PFSK-1 (cell line): Measurements from ENCODE around the gene SFI1.

Source experiments
- POLR2AphosphoS5 ChIP-seq: IDR thresholded peaks from 2 replicates; pipeline ENCODE4 v1.6.1; 2012; ENCODE audit warnings: low read depth, mild to moderate bottlenecking, control low read depth, low read length, moderate library complexity
- REST ChIP-seq, 2 experiments: IDR thresholded peaks; 2 replicates each; pipeline versions ENCODE4 v1.6.1 to v1.8.0; 2011 to 2012; ENCODE audit warnings: low read depth in 2 of 2, low read length in 2 of 2, control low read depth in 1 of 2, inconsistent platforms in 1 of 2, mild to moderate bottlenecking in 1 of 2, moderate library complexity in 1 of 2; ENCODE audit not compliant: insufficient read depth in 1 of 2
- SIN3A ChIP-seq: IDR thresholded peaks from 2 replicates; pipeline ENCODE4 v1.6.1; 2012; ENCODE audit warnings: mild to moderate bottlenecking, low read length, moderate library complexity, borderline replicate concordance; ENCODE audit not compliant: insufficient read depth

GRCh38 chr22:31585161-31585859 is 89.0 kb downstream of the SFI1 start:
- TF ChIP-seq POLR2AphosphoS5 (no peak), REST (IDR thresholded peaks at IDR 0.05; ENCODE audit: insufficient read depth in 1 of 2, low read depth in 2 of 2, low read length in 2 of 2) (no peak), SIN3A (no peak)
